GM12878 (cell line): ENCODE data around the gene SGF29. TPM values are rescaled to one million over a fixed set of nuclear protein-coding genes. Genes with fewer than 3 reads are reported as not detected.

ENCODE experiments used
- BACH1 ChIP-seq: fragments of 450-650 bp; IDR thresholded peaks from 2 replicates; pipeline ENCODE4 v1.6.1; 2017; ENCODE audit warnings: mild to moderate bottlenecking, borderline replicate concordance
- CHD2 ChIP-seq: IDR thresholded peaks from 2 replicates; pipeline ENCODE4 v1.6.1; 2011; ENCODE audit warnings: low read depth, low read length, improper control_type of control experiment, borderline replicate concordance
- HCFC1 ChIP-seq: fragments of 150-350 bp; IDR thresholded peaks from 2 replicates; pipeline ENCODE4 v1.6.1; 2014; ENCODE audit warnings: low read length
- HDGF ChIP-seq: fragments of 450-650 bp; IDR thresholded peaks from 2 replicates; pipeline ENCODE4 v1.6.1; 2016; ENCODE audit warnings: antibody characterized with exemption
- IKZF1 ChIP-seq: fragments of 450-650 bp; conservative IDR thresholded peaks from 2 replicates; pipeline ENCODE4 v1.6.1; 2017; ENCODE audit warnings: antibody characterized with exemption, mild to moderate bottlenecking
- IKZF2 ChIP-seq, 2 experiments: fragments of 450-650 bp; IDR thresholded peaks; 2 replicates each; pipeline ENCODE4 v1.6.1; 2017; ENCODE audit warnings: mild to moderate bottlenecking in 2 of 2, moderate library complexity in 2 of 2
- NKRF ChIP-seq: fragments of 450-650 bp; conservative IDR thresholded peaks from 2 replicates; pipeline ENCODE4 v1.6.1; 2017; ENCODE audit warnings: mild to moderate bottlenecking, moderate library complexity
- PBX3 ChIP-seq: IDR thresholded peaks from 2 replicates; pipeline ENCODE4 v1.6.1; 2011; ENCODE audit warnings: mild to moderate bottlenecking, low read depth, low read length, moderate library complexity; ENCODE audit not compliant: insufficient replicate concordance
- SMARCA5 ChIP-seq: fragments of 450-650 bp; IDR thresholded peaks from 2 replicates; pipeline ENCODE4 v1.6.1; 2017; ENCODE audit warnings: mild to moderate bottlenecking
- SUPT20H ChIP-seq: IDR thresholded peaks from 2 replicates; pipeline ENCODE4 v1.6.1; 2011; ENCODE audit warnings: low read depth, mild to moderate bottlenecking, low read length, moderate library complexity, borderline replicate concordance; ENCODE audit not compliant: control insufficient read depth
- YY1 ChIP-seq: IDR thresholded peaks from 2 replicates; pipeline ENCODE4 v1.6.1; 2011; ENCODE audit warnings: low read depth, mild to moderate bottlenecking, low read length
- ZBED1 ChIP-seq: IDR thresholded peaks from 2 replicates; pipeline ENCODE4 v1.6.1; 2016; ENCODE audit warnings: borderline replicate concordance
- ZBTB4 ChIP-seq: fragments of 450-650 bp; formaldehyde crosslinking; IDR thresholded peaks from 2 replicates; pipeline ENCODE4 v1.4.0; 2022; ENCODE audit warnings: mild to moderate bottlenecking, moderate library complexity
- polyA plus RNA-seq, 11 experiments: library from polyadenylated mRNA; depleted of rRNA in 4 of 11; unstranded in 6 of 11; stranded (reverse) in 5 of 11; fragments of >200 nt; fragmentation: Nextera tagmentation in 4 of 11; fragmentation: Illumina TruSeq in 1 of 11; extraction: Ambion mirVana in 4 of 11; extraction: Trizol in 1 of 11; gene quantifications; 1 replicate in 1 of 11; 2 replicates in 10 of 11; pipeline versions ENCODE4 v1.2.1 to v1.2.3, GENCODE V29; 2011 to 2016; ENCODE audit warnings: inconsistent platforms in 2 of 11, missing spikeins in 2 of 11, low read depth in 1 of 11
- total RNA-seq, 4 experiments: library from RNA; depleted of rRNA in 3 of 4; stranded (reverse); fragments of >200 nt in 3 of 4; fragmentation: Illumina TruSeq in 1 of 4; extraction: Trizol in 1 of 4; gene quantifications; 2 replicates each; pipeline versions ENCODE4 v1.2.1 to v1.2.3, GENCODE V29; 2013 to 2021
- TF ChIP-seq, protein P1 (sequence below): fragments of 450-650 bp; IDR thresholded peaks from 2 replicates; pipeline ENCODE4 v1.6.1; 2018; ENCODE audit warnings: mild to moderate bottlenecking, low read depth, moderate library complexity; ENCODE audit not compliant: partially characterized antibody
- TF ChIP-seq, protein P2 (sequence below): fragments of 150-350 bp; IDR thresholded peaks from 2 replicates; pipeline ENCODE4 v1.6.1; 2016; ENCODE audit warnings: low read depth, low read length

Gene SGF29
- total and polyA plus RNA-seq, 10 of the 15 experiments (the other 5 are each of a cell fraction or from before 2014, with no cell fraction given): 2.2 to 20.1 (median 12.3) TPM

DNA sequence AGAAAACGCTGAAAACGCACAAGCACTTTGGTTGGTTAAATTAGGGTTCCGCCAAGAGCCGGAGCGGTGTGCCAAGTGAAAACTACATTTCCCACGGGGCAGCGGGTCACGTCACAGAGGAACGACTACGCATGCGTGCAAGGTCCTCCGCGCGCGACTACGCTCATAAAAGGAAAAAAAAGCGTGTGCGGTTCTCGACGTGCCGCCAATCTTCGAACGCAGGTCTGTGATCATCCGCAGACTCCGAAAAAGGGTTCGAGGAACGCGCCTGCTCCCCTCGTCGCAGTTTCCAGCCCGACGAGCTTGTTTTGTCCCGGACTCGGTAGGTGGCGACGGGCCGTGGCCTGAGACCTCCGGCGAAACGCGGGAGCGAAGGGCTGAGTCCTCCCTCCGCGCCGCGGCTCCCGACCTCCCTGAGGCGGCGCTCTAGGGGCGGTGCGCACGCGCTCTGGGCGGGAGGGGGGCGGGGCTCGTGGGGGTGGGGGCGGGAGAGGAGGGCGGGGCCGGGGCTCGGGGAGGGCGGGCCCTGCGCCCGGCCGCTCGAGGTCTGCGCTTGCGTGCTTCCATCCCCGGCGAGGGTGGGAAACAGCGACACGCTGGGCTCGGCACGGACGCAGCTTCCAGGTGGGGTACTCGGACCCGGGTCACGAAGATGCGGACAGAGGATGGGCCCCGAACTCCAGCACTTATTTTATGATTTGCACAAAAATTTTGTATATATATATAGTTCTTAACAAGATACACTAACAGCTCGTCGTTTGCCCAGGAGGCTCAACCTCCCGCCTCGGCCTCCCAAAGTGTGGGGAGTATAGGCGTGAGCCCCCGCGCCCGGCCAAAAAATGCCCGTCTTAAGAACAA, at the start of gene SGF29 (continued):
- TF ChIP-seq CHD2 (peak; percentile 74), SMARCA5 (peak; percentile 91), PBX3 (peak; percentile 6), IKZF1 (peak; percentile 90), IKZF2 (IDR thresholded peaks at IDR 0.05) (no peak; a peak in 1 of 4 replicates), NKRF (peak; percentile 50), BACH1 (peak; percentile 79; the same call in 1 of the 2 replicates), SUPT20H (no peak), ZBED1 (no peak; the same call in 1 of the 2 replicates), ZBTB4 (CRISPR knock-in tag) (peak; percentile 70; the same call in 1 of the 2 replicates), YY1 (0 out of 2 replicates have a peak, but pooled peaks have one; percentile 49), HDGF (peak; percentile 74; the same call in 1 of the 2 replicates), HCFC1 (peak; percentile 89)
- TF ChIP-seq, protein P1, sequence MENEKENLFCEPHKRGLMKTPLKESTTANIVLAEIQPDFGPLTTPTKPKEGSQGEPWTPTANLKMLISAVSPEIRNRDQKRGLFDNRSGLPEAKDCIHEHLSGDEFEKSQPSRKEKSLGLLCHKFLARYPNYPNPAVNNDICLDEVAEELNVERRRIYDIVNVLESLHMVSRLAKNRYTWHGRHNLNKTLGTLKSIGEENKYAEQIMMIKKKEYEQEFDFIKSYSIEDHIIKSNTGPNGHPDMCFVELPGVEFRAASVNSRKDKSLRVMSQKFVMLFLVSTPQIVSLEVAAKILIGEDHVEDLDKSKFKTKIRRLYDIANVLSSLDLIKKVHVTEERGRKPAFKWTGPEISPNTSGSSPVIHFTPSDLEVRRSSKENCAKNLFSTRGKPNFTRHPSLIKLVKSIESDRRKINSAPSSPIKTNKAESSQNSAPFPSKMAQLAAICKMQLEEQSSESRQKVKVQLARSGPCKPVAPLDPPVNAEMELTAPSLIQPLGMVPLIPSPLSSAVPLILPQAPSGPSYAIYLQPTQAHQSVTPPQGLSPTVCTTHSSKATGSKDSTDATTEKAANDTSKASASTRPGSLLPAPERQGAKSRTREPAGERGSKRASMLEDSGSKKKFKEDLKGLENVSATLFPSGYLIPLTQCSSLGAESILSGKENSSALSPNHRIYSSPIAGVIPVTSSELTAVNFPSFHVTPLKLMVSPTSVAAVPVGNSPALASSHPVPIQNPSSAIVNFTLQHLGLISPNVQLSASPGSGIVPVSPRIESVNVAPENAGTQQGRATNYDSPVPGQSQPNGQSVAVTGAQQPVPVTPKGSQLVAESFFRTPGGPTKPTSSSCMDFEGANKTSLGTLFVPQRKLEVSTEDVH: peak; percentile 66
- TF ChIP-seq, protein P2, sequence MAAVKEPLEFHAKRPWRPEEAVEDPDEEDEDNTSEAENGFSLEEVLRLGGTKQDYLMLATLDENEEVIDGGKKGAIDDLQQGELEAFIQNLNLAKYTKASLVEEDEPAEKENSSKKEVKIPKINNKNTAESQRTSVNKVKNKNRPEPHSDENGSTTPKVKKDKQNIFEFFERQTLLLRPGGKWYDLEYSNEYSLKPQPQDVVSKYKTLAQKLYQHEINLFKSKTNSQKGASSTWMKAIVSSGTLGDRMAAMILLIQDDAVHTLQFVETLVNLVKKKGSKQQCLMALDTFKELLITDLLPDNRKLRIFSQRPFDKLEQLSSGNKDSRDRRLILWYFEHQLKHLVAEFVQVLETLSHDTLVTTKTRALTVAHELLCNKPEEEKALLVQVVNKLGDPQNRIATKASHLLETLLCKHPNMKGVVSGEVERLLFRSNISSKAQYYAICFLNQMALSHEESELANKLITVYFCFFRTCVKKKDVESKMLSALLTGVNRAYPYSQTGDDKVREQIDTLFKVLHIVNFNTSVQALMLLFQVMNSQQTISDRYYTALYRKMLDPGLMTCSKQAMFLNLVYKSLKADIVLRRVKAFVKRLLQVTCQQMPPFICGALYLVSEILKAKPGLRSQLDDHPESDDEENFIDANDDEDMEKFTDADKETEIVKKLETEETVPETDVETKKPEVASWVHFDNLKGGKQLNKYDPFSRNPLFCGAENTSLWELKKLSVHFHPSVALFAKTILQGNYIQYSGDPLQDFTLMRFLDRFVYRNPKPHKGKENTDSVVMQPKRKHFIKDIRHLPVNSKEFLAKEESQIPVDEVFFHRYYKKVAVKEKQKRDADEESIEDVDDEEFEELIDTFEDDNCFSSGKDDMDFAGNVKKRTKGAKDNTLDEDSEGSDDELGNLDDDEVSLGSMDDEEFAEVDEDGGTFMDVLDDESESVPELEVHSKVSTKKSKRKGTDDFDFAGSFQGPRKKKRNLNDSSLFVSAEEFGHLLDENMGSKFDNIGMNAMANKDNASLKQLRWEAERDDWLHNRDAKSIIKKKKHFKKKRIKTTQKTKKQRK: no peak
